Vagina (tissue), 2 donors: ENCODE measurements around the gene LDB2. TPM values are rescaled to one million over a fixed set of nuclear protein-coding genes. Genes with fewer than 3 reads are reported as not detected.

Source experiments
- DNase-seq, 2 donors: peaks; one replicate each; pipeline ENCODE4 v3.0.0-alpha.2; 2017; ENCODE audit errors: extremely low spot score in 2 of 2
- H3K27ac ChIP-seq: fragments of 200-600 bp; sonication (generic); one replicate; pipeline ENCODE4 v1.5.1; 2019
- H3K27me3 ChIP-seq: fragments of 200-600 bp; sonication (generic); one replicate; pipeline ENCODE4 v1.5.1; 2019
- H3K36me3 ChIP-seq, 2 donors: fragments of 200-600 bp; sonication (generic); one replicate each; pipeline ENCODE4 v1.5.1; 2017 to 2019
- H3K4me1 ChIP-seq: fragments of 200-600 bp; sonication (generic); one replicate; pipeline ENCODE4 v1.5.1; 2019
- H3K4me3 ChIP-seq, 2 donors: fragments of 200-600 bp; sonication (generic); 1 replicate in 1 of 2; 2 replicates in 1 of 2; pipeline ENCODE4 v1.5.1; 2016 to 2019
- H3K9me3 ChIP-seq: fragments of 200-600 bp; sonication (generic); one replicate; pipeline ENCODE4 v1.5.1; 2019
- POLR2A ChIP-seq, 2 donors: fragments of 450-650 bp; IDR thresholded peaks; one replicate each; pipeline ENCODE4 v1.6.1; 2017; ENCODE audit warnings: antibody characterized with exemption in 2 of 2, mild to moderate bottlenecking in 2 of 2, moderate library complexity in 2 of 2
- POLR2AphosphoS5 ChIP-seq, 2 donors: sonication (generic); formaldehyde crosslinking; IDR thresholded peaks; one replicate each; pipeline ENCODE4 v1.9.0; 2017; ENCODE audit warnings: antibody characterized with exemption in 2 of 2, mild to moderate bottlenecking in 2 of 2, low read depth in 1 of 2; ENCODE audit not compliant: insufficient read depth in 1 of 2
- intact Hi-C: fragments of 100-400 bp; cut with DNase I; formaldehyde crosslinking; loops from one replicate; pipeline ENCODE4 v1.15.1; 2023
- total RNA-seq: library from RNA; depleted of rRNA; stranded (reverse); fragments of >200 nt; gene quantifications from one replicate; pipeline ENCODE4 v1.2.3, GENCODE V29; 2016
- TF ChIP-seq, protein P1 (sequence below), 3 experiments: fragments of 450-650 bp in 2 of 3; fragments of 200-600 bp in 1 of 3; sonication (generic) in 1 of 3; IDR thresholded peaks; one replicate each; pipeline ENCODE4 v1.5.1; 2017 to 2019; ENCODE audit warnings: antibody characterized with exemption in 3 of 3, mild to moderate bottlenecking in 2 of 3, moderate library complexity in 2 of 3

Gene LDB2
- total RNA-seq, 1 donor from 2014 or later: 70.0 TPM

DNA sequence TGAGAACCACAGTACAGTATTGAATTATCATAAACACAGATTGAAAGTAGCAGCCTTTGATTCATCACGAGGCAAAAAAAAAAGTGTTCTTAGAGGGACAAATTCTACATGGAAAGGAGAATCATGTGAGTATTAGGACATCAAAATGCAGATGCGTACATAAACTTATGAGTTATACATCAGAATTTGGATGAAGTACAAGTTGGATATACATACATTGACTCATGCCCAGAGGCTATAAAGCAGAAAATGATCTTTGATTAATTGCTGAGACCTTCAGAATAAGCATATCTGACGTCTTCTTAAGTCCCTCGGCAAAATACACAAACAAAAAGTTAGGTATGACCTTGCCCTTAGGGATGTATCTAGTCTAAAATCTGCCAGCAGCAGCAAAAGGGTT is 206.4 kb downstream of the LDB2 start:
- no peak for DNase-seq
- Histone ChIP-seq H3K4me1 (peaks cover 11% of the 10 kb centered on the region), H3K9me3 (no peaks in the 10 kb centered on the region), H3K27ac (peak overlapping the region; percentile 68), H3K4me3 (no peak overlapping the region), H3K36me3 (no peaks in the 10 kb centered on the region), H3K27me3 (no peaks in the 10 kb centered on the region)
- TF ChIP-seq, protein P1, sequence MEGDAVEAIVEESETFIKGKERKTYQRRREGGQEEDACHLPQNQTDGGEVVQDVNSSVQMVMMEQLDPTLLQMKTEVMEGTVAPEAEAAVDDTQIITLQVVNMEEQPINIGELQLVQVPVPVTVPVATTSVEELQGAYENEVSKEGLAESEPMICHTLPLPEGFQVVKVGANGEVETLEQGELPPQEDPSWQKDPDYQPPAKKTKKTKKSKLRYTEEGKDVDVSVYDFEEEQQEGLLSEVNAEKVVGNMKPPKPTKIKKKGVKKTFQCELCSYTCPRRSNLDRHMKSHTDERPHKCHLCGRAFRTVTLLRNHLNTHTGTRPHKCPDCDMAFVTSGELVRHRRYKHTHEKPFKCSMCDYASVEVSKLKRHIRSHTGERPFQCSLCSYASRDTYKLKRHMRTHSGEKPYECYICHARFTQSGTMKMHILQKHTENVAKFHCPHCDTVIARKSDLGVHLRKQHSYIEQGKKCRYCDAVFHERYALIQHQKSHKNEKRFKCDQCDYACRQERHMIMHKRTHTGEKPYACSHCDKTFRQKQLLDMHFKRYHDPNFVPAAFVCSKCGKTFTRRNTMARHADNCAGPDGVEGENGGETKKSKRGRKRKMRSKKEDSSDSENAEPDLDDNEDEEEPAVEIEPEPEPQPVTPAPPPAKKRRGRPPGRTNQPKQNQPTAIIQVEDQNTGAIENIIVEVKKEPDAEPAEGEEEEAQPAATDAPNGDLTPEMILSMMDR (IDR thresholded peaks at IDR 0.05): no peak
- TF ChIP-seq POLR2A (IDR thresholded peaks at IDR 0.05) (no peak), POLR2AphosphoS5 (IDR thresholded peaks at IDR 0.05; ENCODE audit: insufficient read depth in 1 of 2, low read depth in 1 of 2) (no peak)
- intact Hi-C loops: no loop called here

DNA sequence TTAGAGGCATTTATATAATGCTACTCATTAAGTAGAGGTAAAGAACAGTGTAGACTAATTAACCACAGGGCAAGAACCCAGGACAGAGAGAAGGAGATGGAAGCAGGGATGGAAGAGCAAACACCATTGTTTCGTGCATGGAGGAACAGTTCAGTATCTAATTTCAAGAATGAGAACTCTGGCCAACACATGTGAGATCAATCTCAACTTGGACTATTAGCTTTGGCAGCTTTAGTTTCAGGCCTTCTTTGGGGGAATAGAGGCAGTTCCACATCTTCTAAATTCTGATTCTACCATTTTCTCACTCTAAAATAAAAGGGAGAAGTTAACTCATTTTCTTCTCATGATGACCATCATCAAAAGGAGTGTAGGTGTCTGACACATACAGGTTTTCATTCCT is 207.0 kb downstream of the LDB2 start:
- Histone ChIP-seq H3K9me3 (no peaks in the 10 kb centered on the region), H3K36me3 (no peaks in the 10 kb centered on the region), H3K27me3 (no peaks in the 10 kb centered on the region), H3K27ac (peak overlapping the region; percentile 68), H3K4me3 (no peak overlapping the region), H3K4me1 (peaks cover 11% of the 10 kb centered on the region)
- DNase-seq: no peak
- TF ChIP-seq, protein P1 (IDR thresholded peaks at IDR 0.05): no peak
- TF ChIP-seq POLR2AphosphoS5 (IDR thresholded peaks at IDR 0.05; ENCODE audit: insufficient read depth in 1 of 2, low read depth in 1 of 2): no peak
- no peak for TF ChIP-seq POLR2A (IDR thresholded peaks at IDR 0.05)
- intact Hi-C loops: no loop called here

DNA sequence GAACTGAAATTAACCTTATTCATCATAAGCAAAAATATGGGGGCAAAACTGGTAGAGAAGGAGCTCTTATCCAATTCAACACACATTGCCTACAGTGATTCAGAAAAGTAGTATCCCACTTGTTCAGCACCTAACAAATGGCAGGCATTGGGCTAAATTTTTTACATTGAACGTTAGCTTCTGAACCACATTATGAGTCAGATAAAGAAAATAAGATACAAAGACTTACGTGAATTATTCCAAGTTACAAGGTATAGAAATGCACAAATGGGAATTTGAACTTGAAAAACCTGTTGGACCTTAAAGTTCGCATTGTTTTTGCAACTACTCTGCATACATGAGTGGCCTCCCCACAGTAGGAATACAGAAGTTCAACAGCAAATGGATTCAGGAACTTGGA is 210.6 kb downstream of the LDB2 start:
- Histone ChIP-seq H3K36me3 (no peaks in the 10 kb centered on the region), H3K4me1 (peaks cover 11% of the 10 kb centered on the region)

DNA sequence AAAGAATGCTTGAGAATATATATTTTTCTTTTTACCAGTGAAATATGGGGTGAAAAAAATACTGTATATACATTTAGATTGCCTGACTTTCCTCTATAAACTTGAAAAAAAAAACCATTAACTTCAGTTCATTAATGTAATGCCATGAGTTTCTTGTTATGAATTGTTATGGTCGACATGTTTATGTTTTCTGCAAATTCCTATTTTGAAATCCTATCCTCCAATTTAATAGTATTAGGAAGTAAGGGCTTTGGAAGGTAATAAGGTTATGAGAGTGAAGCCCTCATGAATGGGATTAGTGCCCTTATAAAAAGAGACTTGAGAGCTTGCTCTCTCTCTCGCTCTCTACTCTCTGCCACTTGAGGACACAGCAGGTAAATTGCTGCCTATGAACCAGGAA is 211.4 kb downstream of the LDB2 start:
- DNase-seq: no peak
- no peaks in the 10 kb centered on the region for H3K9me3 ChIP-seq
- TF ChIP-seq, protein P1 (IDR thresholded peaks at IDR 0.05): no peak
- TF ChIP-seq POLR2A (IDR thresholded peaks at IDR 0.05) (no peak), POLR2AphosphoS5 (IDR thresholded peaks at IDR 0.05; ENCODE audit: insufficient read depth in 1 of 2, low read depth in 1 of 2) (no peak)
- no peak overlapping the region for H3K27ac ChIP-seq
- no peaks in the 10 kb centered on the region for H3K27me3 ChIP-seq
- intact Hi-C loops: no loop called here
- H3K36me3 ChIP-seq: no peaks in the 10 kb centered on the region
- H3K4me3 ChIP-seq: no peak overlapping the region
- H3K4me1 ChIP-seq: peaks cover 4% of the 10 kb centered on the region

More for the DNA sequence above, 210.6 kb downstream of the LDB2 start:
- Histone ChIP-seq H3K27me3 (no peaks in the 10 kb centered on the region), H3K9me3 (no peaks in the 10 kb centered on the region), H3K27ac (no peak overlapping the region), H3K4me3 (no peak overlapping the region)
- no peak for DNase-seq
- intact Hi-C loops: no loop called here
- TF ChIP-seq, protein P1 (IDR thresholded peaks at IDR 0.05): no peak
- TF ChIP-seq POLR2AphosphoS5 (IDR thresholded peaks at IDR 0.05; ENCODE audit: insufficient read depth in 1 of 2, low read depth in 1 of 2) (no peak), POLR2A (IDR thresholded peaks at IDR 0.05) (no peak)

DNA sequence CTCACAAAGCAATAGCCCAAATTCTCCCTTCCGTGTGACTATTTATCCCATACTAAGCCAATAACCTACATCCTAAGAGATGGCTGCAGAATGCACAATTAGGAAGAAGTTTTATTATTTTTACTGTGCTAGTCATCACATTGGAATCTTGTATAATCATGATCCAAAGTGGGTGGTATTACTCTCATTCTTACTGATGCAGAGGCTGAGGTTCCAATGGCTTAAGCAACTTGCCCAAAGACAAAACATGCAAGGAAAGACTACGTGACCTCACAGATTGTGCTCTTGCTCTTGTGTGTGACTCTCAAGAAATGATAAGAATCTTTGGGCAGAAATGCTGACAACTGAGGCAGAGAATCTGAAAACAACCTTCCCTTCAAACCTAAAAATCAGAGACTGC is 212.2 kb downstream of the LDB2 start:
- intact Hi-C loops: no loop called here
- Histone ChIP-seq H3K27ac (no peak overlapping the region), H3K9me3 (no peaks in the 10 kb centered on the region), H3K4me3 (no peak overlapping the region), H3K4me1 (no peaks in the 10 kb centered on the region), H3K27me3 (no peaks in the 10 kb centered on the region), H3K36me3 (no peaks in the 10 kb centered on the region)
- TF ChIP-seq POLR2A (IDR thresholded peaks at IDR 0.05): no peak
- TF ChIP-seq, protein P1 (IDR thresholded peaks at IDR 0.05): no peak
- TF ChIP-seq POLR2AphosphoS5 (IDR thresholded peaks at IDR 0.05; ENCODE audit: insufficient read depth in 1 of 2, low read depth in 1 of 2): no peak
- DNase-seq: no peak
